ENCODE data around the gene CNPY1. TPM values are rescaled to one million over a fixed set of nuclear protein-coding genes. Genes with fewer than 3 reads are reported as not detected.

CNPY1 gene
- total and polyA plus RNA-seq, 4 donors, result not detected

- peaks cover 0 to 16% (median 10%) of the 10 kb centered on the region in 4 donors for H3K27me3 ChIP-seq (ENCODE audit: control insufficient read depth in 4 of 4, insufficient read depth in 4 of 4, low read length in 3 of 4)
Observed at GRCh38 chr7:155495440-155496248, 50.7 kb downstream of the CNPY1 start.

GRCh38 chr7:155494551-155494950 is 51.8 kb downstream of the CNPY1 start:
- no peak for DNase-seq (ENCODE audit: low spot score)
- Histone ChIP-seq H3K27me3 (ENCODE audit: control insufficient read depth in 4 of 4, insufficient read depth in 4 of 4, low read length in 3 of 4) (peaks cover 0 to 24% (median 7%) of the 10 kb centered on the region in 4 donors), H3K9me3 (ENCODE audit: control insufficient read depth in 4 of 4, low read length in 3 of 4) (no peaks in the 10 kb centered on the region), H3K27ac (ENCODE audit: low read depth in 1 of 2, low read length in 2 of 2) (no peak overlapping the region), H3K4me3 (ENCODE audit: low read depth in 1 of 3, low read length in 3 of 3) (no peak overlapping the region), H3K36me3 (ENCODE audit: control insufficient read depth in 4 of 4, insufficient read depth in 3 of 4, low read depth in 1 of 4, low read length in 3 of 4) (no peaks in the 10 kb centered on the region), H3K4me1 (ENCODE audit: control insufficient read depth in 4 of 4, insufficient read depth in 4 of 4, low read length in 3 of 4) (peaks cover 0 to 2% (median 0%) of the 10 kb centered on the region in 4 donors), H3K9ac (ENCODE audit: low read depth in 1 of 2, low read length in 2 of 2) (no peak overlapping the region)
- 89% methylated on average over 16 of the region's 16 CpGs for WGBS
- no peak for TF ChIP-seq ZBTB33 (IDR thresholded peaks at IDR 0.05)
- TF ChIP-seq ATF3 (IDR thresholded peaks at IDR 0.05), result no peak
- no peak for TF ChIP-seq REST (IDR thresholded peaks at IDR 0.05)
- no peak for TF ChIP-seq JUND (IDR thresholded peaks at IDR 0.05)
- no peak for TF ChIP-seq RAD21 (IDR thresholded peaks at IDR 0.05)
- no peak for TF ChIP-seq FOXA2 (IDR thresholded peaks at IDR 0.05)
- TF ChIP-seq FOXA1 (IDR thresholded peaks at IDR 0.05), result no peak
- no peak for TF ChIP-seq GABPA (IDR thresholded peaks at IDR 0.05 in 1 of 2, conservative IDR thresholded peaks at IDR 0.05 in 1 of 2)
- TF ChIP-seq RXRA (IDR thresholded peaks at IDR 0.05), result no peak
- no peak for TF ChIP-seq SP1 (IDR thresholded peaks at IDR 0.05)
- TF ChIP-seq HNF4A (conservative IDR thresholded peaks at IDR 0.05), result no peak
- no peak for TF ChIP-seq YY1 (IDR thresholded peaks at IDR 0.05)
- no peak for TF ChIP-seq EGR1 (IDR thresholded peaks at IDR 0.05; ENCODE audit: low read depth in 2 of 2)
- no peak for TF ChIP-seq NR2F2 (IDR thresholded peaks at IDR 0.05)

More at GRCh38 chr7:155495440-155496248, 50.7 kb downstream of the CNPY1 start:
- TF ChIP-seq FOXA2 (IDR thresholded peaks at IDR 0.05) (no peak), REST (IDR thresholded peaks at IDR 0.05) (no peak), ATF3 (IDR thresholded peaks at IDR 0.05) (no peak), NR2F2 (IDR thresholded peaks at IDR 0.05) (no peak), HNF4G (IDR thresholded peaks at IDR 0.05) (no peak)
- Histone ChIP-seq H3K4me1 (ENCODE audit: control insufficient read depth in 4 of 4, insufficient read depth in 4 of 4, low read length in 3 of 4) (peaks cover 0 to 2% (median 0%) of the 10 kb centered on the region in 4 donors), H3K27ac (ENCODE audit: low read depth in 1 of 2, low read length in 2 of 2) (no peak overlapping the region), H3K9me3 (ENCODE audit: control insufficient read depth in 4 of 4, low read length in 3 of 4) (no peaks in the 10 kb centered on the region), H3K4me3 (ENCODE audit: low read depth in 1 of 3, low read length in 3 of 3) (no peak overlapping the region), H3K9ac (ENCODE audit: low read depth in 1 of 2, low read length in 2 of 2) (no peak overlapping the region), H3K36me3 (ENCODE audit: control insufficient read depth in 4 of 4, insufficient read depth in 3 of 4, low read depth in 1 of 4, low read length in 3 of 4) (no peaks in the 10 kb centered on the region)
- 89% methylated on average over 13 of the region's 13 CpGs for WGBS
- no peak for DNase-seq (ENCODE audit: low spot score)
